DMS 273 (cell line): ENCODE measurements around the gene NUBPL.

Experiments
- DNase-seq: peaks from one replicate; lab custom pipeline; 2025; ENCODE audit not compliant: unreplicated experiment; lab: John Stamatoyannopoulos, UW

NUBPL gene

DNA sequence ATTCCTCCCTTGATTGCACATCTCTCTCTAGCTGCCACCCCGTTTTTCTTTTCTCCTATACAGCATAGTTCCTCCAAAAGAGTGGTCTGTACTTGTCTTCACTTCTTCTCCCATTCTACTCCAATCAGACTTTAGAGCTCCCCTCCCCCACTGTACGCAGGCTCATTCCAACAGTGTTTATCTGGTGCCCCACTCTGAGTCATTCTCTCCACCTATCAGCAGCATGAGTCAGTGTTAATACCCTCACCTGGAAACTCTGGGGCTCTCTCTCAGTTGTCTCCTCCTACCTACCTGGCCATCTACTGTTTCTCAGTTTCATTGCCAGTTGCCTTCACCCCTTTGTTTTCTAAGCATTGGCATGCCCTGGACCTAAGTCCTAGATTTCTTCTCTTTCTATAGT, 340.8 kb downstream of the NUBPL start:
- DNase-seq, result no peak

GRCh38 chr14:31902945-31903646, 341.9 kb downstream of the NUBPL start:
- no peak for DNase-seq

GRCh38 chr14:31909977-31910376, 348.8 kb downstream of the NUBPL start:
- no peak for DNase-seq
